Measurements from ENCODE around the gene VSIG10L2.

The VSIG10L2 gene

DNA sequence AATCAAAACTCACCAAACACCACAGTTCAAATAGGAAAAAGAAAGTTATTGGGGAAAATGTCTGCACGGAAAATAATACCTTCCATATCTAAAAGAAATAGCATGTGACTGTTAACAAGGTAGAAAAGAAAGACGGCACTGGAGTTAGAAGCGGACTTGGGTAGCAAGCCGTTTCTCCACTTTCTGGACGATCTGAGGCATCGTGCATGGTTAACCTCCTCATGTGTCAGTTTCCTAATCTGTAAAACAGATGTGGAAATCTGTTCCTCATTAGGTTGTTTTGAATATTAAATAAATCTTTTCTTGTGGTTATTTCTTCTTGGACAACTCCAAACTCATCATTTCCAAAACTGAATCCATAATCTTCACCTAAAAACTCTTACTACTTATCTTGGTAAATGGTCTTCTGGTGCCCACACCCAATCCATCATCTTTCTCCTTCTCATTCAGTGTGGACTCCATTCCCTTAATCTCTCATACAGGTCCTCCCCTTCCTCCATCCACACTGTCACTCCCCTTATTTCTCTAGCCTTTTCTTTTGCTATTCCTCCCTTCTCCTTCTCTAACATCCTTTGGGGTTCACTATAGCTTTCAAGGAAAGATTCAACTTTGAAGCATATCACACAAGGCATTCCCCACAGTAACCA, 53.5 kb downstream of the VSIG10L2 start:
- TF ChIP-seq EP300 (IDR thresholded peaks at IDR 0.05; ENCODE audit: borderline replicate concordance) (no peak), CREB1 (IDR thresholded peaks at IDR 0.05; ENCODE audit: low read depth) (no peak), ZBTB7A (IDR thresholded peaks at IDR 0.05; ENCODE audit: low read depth) (no peak), TCF12 (IDR thresholded peaks at IDR 0.05; ENCODE audit: low read depth) (no peak), TAF1 (IDR thresholded peaks at IDR 0.05; ENCODE audit: low read depth) (no peak), MAX (IDR thresholded peaks at IDR 0.05) (no peak)

GRCh38 chr11:126002181-126002580, 56.3 kb downstream of the VSIG10L2 start:
- TF ChIP-seq TCF12 (IDR thresholded peaks at IDR 0.05; ENCODE audit: low read depth), result no peak
- TF ChIP-seq, protein P1, sequence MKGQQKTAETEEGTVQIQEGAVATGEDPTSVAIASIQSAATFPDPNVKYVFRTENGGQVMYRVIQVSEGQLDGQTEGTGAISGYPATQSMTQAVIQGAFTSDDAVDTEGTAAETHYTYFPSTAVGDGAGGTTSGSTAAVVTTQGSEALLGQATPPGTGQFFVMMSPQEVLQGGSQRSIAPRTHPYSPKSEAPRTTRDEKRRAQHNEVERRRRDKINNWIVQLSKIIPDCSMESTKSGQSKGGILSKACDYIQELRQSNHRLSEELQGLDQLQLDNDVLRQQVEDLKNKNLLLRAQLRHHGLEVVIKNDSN (IDR thresholded peaks at IDR 0.05), result no peak
- no peak for TF ChIP-seq CEBPB (IDR thresholded peaks at IDR 0.05)
- no peak for TF ChIP-seq TEAD4 (IDR thresholded peaks at IDR 0.05)
- TF ChIP-seq YY1 (IDR thresholded peaks at IDR 0.05; ENCODE audit: low read depth), result no peak
- TF ChIP-seq ZBTB7A (IDR thresholded peaks at IDR 0.05; ENCODE audit: low read depth), result no peak
- TF ChIP-seq REST (IDR thresholded peaks at IDR 0.05; ENCODE audit: low read depth), result no peak
- TF ChIP-seq RAD21 (IDR thresholded peaks at IDR 0.05; ENCODE audit: low read depth), result no peak
- TF ChIP-seq NFIC (IDR thresholded peaks at IDR 0.05), result no peak
- no peak for TF ChIP-seq EGR1 (IDR thresholded peaks at IDR 0.05)
- TF ChIP-seq EP300 (IDR thresholded peaks at IDR 0.05; ENCODE audit: borderline replicate concordance), result no peak
- TF ChIP-seq CREB1 (IDR thresholded peaks at IDR 0.05; ENCODE audit: low read depth), result no peak
